Spinal cord (tissue), 10 donors: ENCODE data around the gene STX18. TPM values are rescaled to one million over a fixed set of nuclear protein-coding genes. Genes with fewer than 3 reads are reported as not detected.
A peak's percentile ranks its signal among the peaks of the same experiment; 100 is the strongest.

ENCODE experiments used
- DNase-seq, 6 donors: peaks; one replicate each; pipeline versions ENCODE4 v3.0.0 to v3.0.0-alpha.2; 2013 to 2015; ENCODE audit warnings: low spot score in 6 of 6, low read depth in 4 of 6
- H3K27ac ChIP-seq: one replicate; pipeline ENCODE4 v1.5.1; 2013; ENCODE audit warnings: low read depth, low read length, control low read depth
- H3K27me3 ChIP-seq: one replicate; pipeline ENCODE4 v1.6.1; 2013; ENCODE audit warnings: low read length; ENCODE audit not compliant: control insufficient read depth, insufficient read depth
- H3K36me3 ChIP-seq: one replicate; pipeline ENCODE4 v1.6.1; 2013; ENCODE audit warnings: low read length; ENCODE audit not compliant: control insufficient read depth, insufficient read depth
- H3K4me1 ChIP-seq: one replicate; pipeline ENCODE4 v1.6.1; 2013; ENCODE audit warnings: low read length; ENCODE audit not compliant: control insufficient read depth, insufficient read depth
- H3K4me3 ChIP-seq: one replicate; pipeline ENCODE4 v1.5.1; 2013; ENCODE audit warnings: low read depth, low read length, control low read depth
- H3K9me3 ChIP-seq: one replicate; pipeline ENCODE4 v1.6.1; 2013; ENCODE audit warnings: low read length; ENCODE audit not compliant: control insufficient read depth, insufficient read depth
- WGBS: methylation state at CpG from one replicate; pipeline ENCODE4 v1.1.5; 2013; ENCODE audit warnings: missing lambda C conversion rate; ENCODE audit not compliant: insufficient coverage; 5-methylcytosine and 5-hydroxymethylcytosine counted together
- polyA plus RNA-seq, 2 donors: library from polyadenylated mRNA; unstranded; fragments of 120-200 nt; gene quantifications; one replicate each; pipeline ENCODE4 v1.2.1, GENCODE V29; 2013; ENCODE audit not compliant: insufficient read length in 2 of 2
- total RNA-seq, 2 donors: library from RNA; depleted of rRNA in 1 of 2; stranded (reverse); fragments of 120-200 nt in 1 of 2; fragments of >200 nt in 1 of 2; gene quantifications; one replicate each; pipeline versions ENCODE4 v1.2.3 to v1.2.4, GENCODE V29; 2013 to 2014
- donor health status: healthy.

The STX18 gene
- total and polyA plus RNA-seq, 4 donors = 26.9 to 56.4 (median 49.4) TPM

GRCh38 chr4:4504783-4505182, 37.1 kb downstream of the STX18 start:
- no peaks in the 10 kb centered on the region for H3K27me3 ChIP-seq
- H3K36me3 ChIP-seq = no peaks in the 10 kb centered on the region
- no peaks in the 10 kb centered on the region for H3K9me3 ChIP-seq
- no peak overlapping the region for H3K27ac ChIP-seq
- no peak overlapping the region for H3K4me3 ChIP-seq
- DNase-seq = no peak
- WGBS = 100% methylated on average over 1 of the region's 2 CpGs
- H3K4me1 ChIP-seq = peaks cover 6% of the 10 kb centered on the region

GRCh38 chr4:4502694-4503311, 39.0 kb downstream of the STX18 start:
- H3K4me1 ChIP-seq = peaks cover 6% of the 10 kb centered on the region
- peak overlapping the region; percentile 57 for H3K27ac ChIP-seq
- WGBS = 11% methylated on average over 5 of the region's 10 CpGs
- H3K9me3 ChIP-seq = no peaks in the 10 kb centered on the region
- no peaks in the 10 kb centered on the region for H3K36me3 ChIP-seq
- peak in 1 of 6 donors; percentile 31 for DNase-seq
- no peaks in the 10 kb centered on the region for H3K27me3 ChIP-seq
- peak overlapping the region; percentile 10 for H3K4me3 ChIP-seq

DNA sequence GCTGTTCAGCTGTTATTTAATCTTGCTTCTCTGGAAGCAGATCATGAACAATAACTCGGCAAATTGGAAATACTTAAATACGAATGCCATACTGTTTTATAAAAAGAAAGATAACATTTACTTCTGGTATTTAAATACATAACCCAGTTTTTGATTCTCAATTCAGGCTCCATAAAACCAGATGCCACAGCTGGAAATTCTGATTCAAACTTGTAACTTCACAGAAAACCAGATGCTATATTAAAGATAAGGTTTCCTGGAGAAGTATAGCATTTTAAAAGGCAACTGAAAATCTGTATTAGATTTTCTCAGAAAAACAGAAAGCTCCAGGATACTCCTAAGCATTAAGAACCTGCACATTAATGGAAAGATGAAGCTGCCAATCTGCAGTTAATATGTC, 40.2 kb downstream of the STX18 start:
- no peaks in the 10 kb centered on the region for H3K4me1 ChIP-seq
- H3K27ac ChIP-seq = no peak overlapping the region
- no CpG with 5 or more reads among the region's 2 CpGs for WGBS

DNA sequence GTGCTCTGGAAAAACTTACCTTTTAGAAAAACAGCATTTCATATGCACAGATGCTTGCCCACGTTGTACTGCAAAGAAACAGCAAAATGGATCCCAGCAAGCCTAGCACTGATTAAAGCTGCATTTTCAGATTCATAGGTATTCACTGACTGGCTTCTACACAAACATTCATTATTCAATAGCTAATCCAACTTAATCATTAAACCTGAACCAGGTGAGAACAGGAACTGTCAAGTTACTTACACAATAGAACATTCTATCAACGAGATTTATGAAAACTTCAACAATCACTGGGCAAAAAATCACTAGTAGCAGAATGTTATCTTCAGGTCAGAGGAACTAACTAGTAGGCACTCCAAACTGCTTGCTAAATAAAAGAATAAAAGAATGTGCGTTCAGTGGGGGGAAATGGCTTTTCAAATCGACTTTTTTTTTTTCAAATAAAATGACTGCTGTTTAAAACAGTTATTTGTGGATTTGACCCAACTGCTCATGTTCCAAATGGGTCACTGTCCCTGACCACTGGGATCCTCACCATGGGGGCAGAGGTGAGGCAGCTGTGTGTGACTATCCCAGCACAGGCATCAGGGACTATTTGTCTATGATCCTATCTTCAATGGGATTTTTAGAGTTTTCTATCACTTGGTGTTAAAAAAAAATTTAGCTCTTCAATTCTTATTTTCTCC, 42.3 kb downstream of the STX18 start:
- no peaks in the 10 kb centered on the region for H3K9me3 ChIP-seq
- no peak overlapping the region for H3K27ac ChIP-seq
- no peaks in the 10 kb centered on the region for H3K36me3 ChIP-seq
- DNase-seq = no peak
- H3K4me1 ChIP-seq = no peaks in the 10 kb centered on the region
- 70% methylated on average over 1 of the region's 4 CpGs for WGBS
- H3K27me3 ChIP-seq = no peaks in the 10 kb centered on the region
- no peak overlapping the region for H3K4me3 ChIP-seq

More for the DNA sequence above, 40.2 kb downstream of the STX18 start:
- no peak for DNase-seq
- no peaks in the 10 kb centered on the region for H3K36me3 ChIP-seq
- no peak overlapping the region for H3K4me3 ChIP-seq
- H3K9me3 ChIP-seq = no peaks in the 10 kb centered on the region
- no peaks in the 10 kb centered on the region for H3K27me3 ChIP-seq

- no peak for DNase-seq
- Histone ChIP-seq H3K4me3 (no peak overlapping the region), H3K36me3 (no peaks in the 10 kb centered on the region), H3K27me3 (no peaks in the 10 kb centered on the region), H3K4me1 (no peaks in the 10 kb centered on the region), H3K9me3 (no peaks in the 10 kb centered on the region), H3K27ac (peak overlapping the region; percentile 6)
- WGBS = 92% methylated on average over 5 of the region's 9 CpGs
Measured at GRCh38 chr4:4496592-4497372, 45.1 kb downstream of the STX18 start.

- no peak for DNase-seq
- H3K27ac ChIP-seq = no peak overlapping the region
- no peaks in the 10 kb centered on the region for H3K9me3 ChIP-seq
- H3K4me3 ChIP-seq = no peak overlapping the region
- H3K27me3 ChIP-seq = no peaks in the 10 kb centered on the region
- H3K36me3 ChIP-seq = no peaks in the 10 kb centered on the region
- no peaks in the 10 kb centered on the region for H3K4me1 ChIP-seq
Measured at GRCh38 chr4:4494882-4495281, 47.0 kb downstream of the STX18 start.

DNA sequence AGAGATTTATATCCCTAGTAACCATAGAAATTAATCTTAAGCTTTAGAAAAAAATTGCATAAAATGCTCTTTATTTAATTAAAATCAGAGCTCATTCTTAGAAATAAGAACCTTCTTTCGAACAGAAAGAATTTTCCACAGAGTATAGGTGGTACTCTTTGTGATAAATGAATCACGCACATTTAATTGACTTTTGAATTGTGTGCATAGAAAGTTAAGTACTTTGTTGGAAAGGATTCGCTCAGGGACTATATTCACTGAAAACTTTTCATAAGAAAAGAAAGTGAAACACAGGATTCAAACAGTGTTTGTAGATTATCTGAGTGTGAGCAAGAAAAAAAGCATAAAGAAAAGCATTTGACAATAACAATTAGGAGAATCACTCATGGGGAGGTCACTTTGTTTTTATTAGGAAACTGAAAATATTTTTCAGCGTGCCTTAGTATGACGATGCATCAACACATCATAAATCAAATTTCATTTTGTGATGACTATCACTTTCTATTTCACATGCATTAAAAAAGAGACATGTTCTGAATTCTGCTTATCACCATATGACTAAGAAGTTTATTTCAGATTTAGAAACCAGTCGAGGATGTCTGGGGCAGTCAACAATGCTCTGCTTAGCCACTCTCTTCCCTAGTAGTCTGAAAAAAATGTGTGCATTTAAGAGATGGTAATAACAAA, 49.5 kb downstream of the STX18 start:
- Histone ChIP-seq H3K36me3 (no peaks in the 10 kb centered on the region), H3K27ac (no peak overlapping the region), H3K9me3 (no peaks in the 10 kb centered on the region), H3K4me3 (no peak overlapping the region), H3K4me1 (no peaks in the 10 kb centered on the region), H3K27me3 (no peaks in the 10 kb centered on the region)
- DNase-seq = no peak
- WGBS = 100% methylated on average over 1 of the region's 6 CpGs

DNA sequence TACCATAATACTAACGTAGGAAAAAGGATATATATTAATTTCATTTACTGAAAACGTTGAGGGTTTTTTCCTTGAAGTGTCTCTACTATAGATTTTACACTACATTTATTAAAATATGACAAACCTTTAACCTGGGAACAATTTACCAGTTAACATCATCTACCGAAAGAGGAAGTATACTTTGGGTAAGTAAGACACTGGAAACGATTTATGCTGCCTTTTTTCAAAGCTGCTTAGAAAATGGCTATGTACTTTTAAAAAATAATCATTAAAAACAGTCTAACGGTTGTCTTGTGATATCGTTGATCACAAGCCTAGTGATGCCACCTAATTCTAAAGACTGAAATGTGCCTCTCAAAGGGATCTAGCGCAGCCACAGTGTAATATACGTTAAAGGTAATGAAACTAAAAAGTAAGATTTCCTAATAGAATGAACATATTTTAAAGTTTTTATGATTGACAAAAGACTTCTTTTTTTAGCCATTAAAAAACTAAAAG, 50.4 kb downstream of the STX18 start:
- no peaks in the 10 kb centered on the region for H3K36me3 ChIP-seq
- WGBS = no CpG with 5 or more reads among the region's 8 CpGs
- H3K9me3 ChIP-seq = no peaks in the 10 kb centered on the region

GRCh38 chr4:4490816-4491215, 51.0 kb downstream of the STX18 start:
- no CpG with 5 or more reads among the region's 5 CpGs for WGBS
- no peak for DNase-seq

More for the DNA sequence above, 50.4 kb downstream of the STX18 start:
- Histone ChIP-seq H3K4me3 (no peak overlapping the region), H3K27me3 (no peaks in the 10 kb centered on the region), H3K4me1 (no peaks in the 10 kb centered on the region), H3K27ac (no peak overlapping the region)
- DNase-seq = no peak

More at GRCh38 chr4:4490816-4491215, 51.0 kb downstream of the STX18 start:
- Histone ChIP-seq H3K27ac (no peak overlapping the region), H3K4me1 (no peaks in the 10 kb centered on the region), H3K36me3 (no peaks in the 10 kb centered on the region), H3K27me3 (no peaks in the 10 kb centered on the region), H3K9me3 (no peaks in the 10 kb centered on the region), H3K4me3 (no peak overlapping the region)
